GM21390 (cell line): ENCODE results near the gene ZSCAN32.

ENCODE experiments used
- ATAC-seq: cut with Tn5 transposase; IDR thresholded peaks from one replicate; pipeline ENCODE4 v1.9.1; 2021; ENCODE audit not compliant: unreplicated experiment

Gene ZSCAN32

DNA sequence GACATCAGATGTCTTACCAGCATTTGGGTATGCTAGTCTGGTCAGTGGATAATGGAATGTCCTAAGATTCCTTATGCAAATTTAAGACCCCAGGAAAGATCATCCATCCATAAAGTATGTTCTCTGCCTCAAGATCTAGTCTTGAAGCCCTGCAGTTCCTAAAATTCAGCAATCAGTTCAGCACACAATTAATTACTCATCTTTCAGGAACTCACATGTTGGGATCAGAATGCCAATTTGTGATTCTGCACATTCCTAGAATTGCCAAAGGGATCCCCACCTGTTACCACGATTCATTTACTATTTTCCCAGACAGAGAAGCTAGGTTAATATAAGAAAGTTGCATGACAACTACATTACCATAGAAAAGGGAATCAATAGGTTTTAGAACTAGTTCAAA lies 41.9 kb downstream of the ZSCAN32 start:
- no peak for ATAC-seq

DNA sequence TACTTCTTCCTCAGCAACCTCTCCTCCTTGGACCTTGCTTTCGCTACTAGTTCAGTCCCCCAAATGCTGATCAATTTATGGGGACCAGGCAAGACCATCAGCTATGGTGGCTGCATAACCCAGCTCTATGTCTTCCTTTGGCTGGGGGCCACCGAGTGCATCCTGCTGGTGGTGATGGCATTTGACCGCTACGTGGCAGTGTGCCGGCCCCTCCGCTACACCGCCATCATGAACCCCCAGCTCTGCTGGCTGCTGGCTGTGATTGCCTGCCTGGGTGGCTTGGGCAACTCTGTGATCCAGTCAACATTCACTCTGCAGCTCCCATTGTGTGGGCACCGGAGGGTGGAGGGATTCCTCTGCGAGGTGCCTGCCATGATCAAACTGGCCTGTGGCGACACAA lies 44.7 kb downstream of the ZSCAN32 start:
- no peak for ATAC-seq

DNA sequence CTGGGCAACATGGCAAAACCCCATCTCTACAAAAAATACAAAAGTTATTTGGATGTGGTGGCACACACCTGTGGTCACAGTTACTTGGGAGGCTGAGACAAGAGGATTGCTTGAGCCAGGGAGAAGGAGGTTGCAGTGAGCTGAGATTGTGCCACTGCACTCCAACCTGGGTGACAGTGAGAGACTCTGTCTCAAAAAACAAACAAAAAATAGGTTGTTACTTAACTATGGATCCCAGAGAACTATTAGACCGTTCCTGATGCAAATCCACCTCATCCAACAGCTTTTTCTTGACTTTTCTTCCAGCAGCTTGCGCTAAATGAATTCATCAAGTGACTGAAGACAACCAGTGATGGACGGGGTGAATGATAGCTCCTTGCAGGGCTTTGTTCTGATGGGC lies 45.2 kb downstream of the ZSCAN32 start, which contains the start of gene OR2C1:
OR2C1 (plus strand) TSS at position 301 of the 400 bp plus-strand sequence; CDS start at position 353, 52 bp downstream.
- no peak for ATAC-seq

DNA sequence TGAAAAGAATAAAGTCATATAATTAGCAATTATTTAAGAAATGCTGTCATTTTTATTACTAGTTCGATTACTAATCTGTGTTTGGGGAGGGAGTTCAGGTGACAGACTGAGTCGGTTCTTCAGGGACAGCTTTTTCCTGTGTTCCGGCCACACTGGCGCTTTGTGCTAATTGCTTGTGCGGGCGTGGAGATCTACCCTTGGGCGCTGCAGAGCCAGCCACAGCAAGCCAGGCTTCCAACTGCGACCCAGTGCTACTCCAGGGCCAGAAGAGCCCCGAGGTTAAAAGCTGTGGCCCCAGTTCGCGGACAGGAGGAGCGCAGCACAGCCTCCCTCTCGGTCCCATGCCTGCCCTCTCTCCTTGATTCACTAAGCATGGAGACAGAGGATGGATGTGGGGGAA lies 51.6 kb downstream of the ZSCAN32 start:
- ATAC-seq: no peak

DNA sequence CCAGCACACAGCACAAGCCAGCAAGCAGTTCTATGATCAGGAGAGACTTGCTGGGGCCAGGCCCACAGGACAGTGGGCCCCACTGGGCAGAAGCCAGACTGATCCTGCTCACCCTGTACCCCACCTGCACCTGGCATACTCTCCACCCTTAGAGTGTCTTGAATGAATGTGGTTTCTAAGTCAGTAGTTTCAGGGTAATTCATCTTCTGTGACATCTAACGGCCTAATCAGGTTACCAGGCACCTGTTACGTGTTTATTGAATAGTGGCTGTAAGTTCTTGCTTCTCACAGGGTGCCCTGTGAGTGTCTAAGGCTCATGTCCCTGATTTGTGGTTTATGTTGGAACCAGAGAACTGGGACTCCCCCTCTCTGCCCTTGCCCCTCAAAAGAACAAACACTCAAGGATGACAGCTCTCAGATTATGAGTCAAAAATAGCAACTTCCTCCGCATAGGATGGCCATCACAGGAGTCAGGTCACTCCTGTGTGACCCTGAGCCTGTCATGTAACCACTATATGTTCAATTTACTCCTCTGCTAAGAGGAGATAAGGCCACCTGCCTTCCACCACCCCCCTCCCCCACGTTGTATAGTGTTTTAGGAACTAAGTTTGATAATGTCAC lies 52.1 kb downstream of the ZSCAN32 start:
- ATAC-seq: no peak

DNA sequence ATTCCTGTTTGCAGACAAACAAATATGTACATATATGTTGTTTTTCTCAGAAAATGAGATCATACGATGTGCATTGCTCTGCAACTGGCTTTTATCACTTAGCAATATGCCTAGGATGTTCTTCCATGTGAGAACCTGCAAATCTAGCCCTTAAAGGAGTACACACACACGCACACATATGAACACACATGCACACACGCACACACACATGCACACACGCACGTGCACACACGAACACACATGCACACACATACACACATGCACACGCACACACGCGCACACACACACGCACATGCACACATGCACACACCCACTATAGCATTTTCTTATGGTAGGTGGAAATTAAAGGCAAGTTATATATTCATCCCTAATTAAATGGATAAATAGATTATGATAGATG lies 53.2 kb downstream of the ZSCAN32 start:
- no peak for ATAC-seq

DNA sequence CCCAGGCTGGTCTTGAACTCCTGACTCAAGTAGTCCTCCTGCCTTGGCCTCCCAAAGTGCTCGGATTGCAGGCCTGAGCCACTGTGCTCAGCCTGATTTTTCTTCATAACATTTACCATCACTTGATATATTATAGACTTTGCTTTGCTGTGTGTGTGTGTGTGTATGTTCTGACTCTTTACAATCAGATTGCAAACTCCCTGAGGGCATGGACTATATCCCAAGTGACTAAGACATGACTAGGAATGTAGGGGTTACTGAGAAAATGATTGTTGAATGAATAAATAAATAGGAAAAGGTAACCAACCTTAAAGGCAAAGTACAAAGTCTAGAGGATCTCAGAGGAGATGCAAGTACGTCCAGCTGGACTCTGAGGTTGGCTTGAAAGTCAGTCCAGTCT lies 54.8 kb downstream of the ZSCAN32 start:
- ATAC-seq: no peak
